OCI-LY7 (cell line): ENCODE data around the gene NPC2. TPM values are rescaled to one million over a fixed set of nuclear protein-coding genes. Genes with fewer than 3 reads are reported as not detected.
A peak's percentile ranks its signal among the peaks of the same experiment; 100 is the strongest.

Experiments
- BruUV-seq: library from RNA; stranded (reverse); fragments of 400-500 nt; replicated peaks from 2 replicates; lab custom pipeline; 2021; lab: Mats Ljungman, UMichigan
- CTCF ChIA-PET: fragments of 300-600 bp; sonication (Branson Sonifier 250); formaldehyde crosslinking; loops from one replicate; lab custom pipeline; 2022; ENCODE audit warnings: antibody characterized with exemption; ENCODE audit not compliant: unreplicated experiment; lab: Charles Lee
- POLR2A ChIA-PET: fragments of 300-600 bp; sonication (Branson Sonifier 250); formaldehyde crosslinking; loops from one replicate; lab custom pipeline; 2022; ENCODE audit warnings: antibody characterized with exemption; lab: Charles Lee
- DNase-seq: peaks from one replicate; pipeline ENCODE4 v3.0.0-alpha.2; 2015; ENCODE audit warnings: low spot score
- H2AFZ ChIP-seq: fragments of 200-600 bp; sonication (generic), shearing (Covaris generic); 2 replicates; pipeline ENCODE4 v1.6.1; 2014; ENCODE audit warnings: mild to moderate bottlenecking, antibody characterized with exemption, low read length, moderate library complexity
- H3K27ac ChIP-seq: fragments of 200-600 bp; sonication (generic); 2 replicates; pipeline ENCODE4 v1.5.1; 2014; ENCODE audit warnings: mixed run types, low read depth, mild to moderate bottlenecking, moderate library complexity, low read length, inconsistent platforms; ENCODE audit not compliant: poor library complexity, severe bottlenecking
- H3K36me3 ChIP-seq: fragments of 200-600 bp; sonication (generic); 2 replicates; pipeline ENCODE4 v1.6.1; 2014; ENCODE audit warnings: mild to moderate bottlenecking, antibody characterized with exemption, low read length, moderate library complexity, mixed read lengths; ENCODE audit not compliant: insufficient read depth
- H3K4me1 ChIP-seq: fragments of 200-600 bp; sonication (generic); 2 replicates; pipeline ENCODE4 v1.5.1; 2014; ENCODE audit warnings: mild to moderate bottlenecking, low read length; ENCODE audit not compliant: insufficient read depth, poor library complexity, severe bottlenecking
- H3K4me2 ChIP-seq: fragments of 200-600 bp; sonication (generic); 2 replicates; pipeline ENCODE4 v1.6.1; 2014; ENCODE audit warnings: mild to moderate bottlenecking, low read length
- H3K4me3 ChIP-seq: fragments of 200-600 bp; sonication (generic); 2 replicates; pipeline ENCODE4 v1.5.1; 2014; ENCODE audit warnings: mild to moderate bottlenecking, low read depth, low read length; ENCODE audit not compliant: poor library complexity, severe bottlenecking
- H3K79me2 ChIP-seq: fragments of 200-600 bp; sonication (generic); 2 replicates; pipeline ENCODE4 v1.6.1; 2016; ENCODE audit warnings: low read depth, mild to moderate bottlenecking, low read length, moderate library complexity, mixed read lengths; ENCODE audit not compliant: insufficient read depth
- H3K9me2 ChIP-seq: fragments of 200-600 bp; sonication (generic); 2 replicates; pipeline ENCODE4 v1.6.1; 2016; ENCODE audit warnings: mild to moderate bottlenecking, low read length, mixed read lengths; ENCODE audit not compliant: insufficient read depth
- H3K9me3 ChIP-seq: fragments of 200-600 bp; sonication (generic); 2 replicates; pipeline ENCODE4 v1.6.1; 2014; ENCODE audit warnings: mild to moderate bottlenecking, mixed run types, low read length, mixed read lengths
- H4K20me1 ChIP-seq: fragments of 200-600 bp; sonication (generic); 2 replicates; pipeline ENCODE4 v1.6.1; 2014; ENCODE audit warnings: mild to moderate bottlenecking, antibody characterized with exemption, low read length, moderate library complexity, mixed read lengths; ENCODE audit not compliant: insufficient read depth
- EZH2phosphoT487 ChIP-seq: fragments of 200-600 bp; sonication (generic); IDR thresholded peaks from 2 replicates; pipeline ENCODE4 v1.6.1; 2018; ENCODE audit warnings: low read depth, borderline replicate concordance, mild to moderate bottlenecking, mixed run types, antibody characterized with exemption, low read length, moderate library complexity, mixed read lengths
- intact Hi-C: fragments of 100-400 bp; cut with micrococcal nuclease; formaldehyde crosslinking; loops from one replicate; pipeline ENCODE4 v1.10.0; 2022; ENCODE audit not compliant: unreplicated experiment
- total RNA-seq, 2 experiments: library from RNA; depleted of rRNA in 1 of 2; stranded (reverse); fragments of >200 nt in 1 of 2; shearing (Covaris generic) in 1 of 2; gene quantifications; 2 replicates each; pipeline ENCODE4 v1.2.3, GENCODE V29; 2014 to 2022
- TF ChIP-seq, protein P1 (sequence below): fragments of 200-600 bp; sonication (generic); conservative IDR thresholded peaks from 2 replicates; pipeline ENCODE4 v1.5.1; 2014; ENCODE audit warnings: mild to moderate bottlenecking, antibody characterized with exemption, low read length, moderate library complexity, mixed read lengths

Gene NPC2
- total RNA-seq, 2 experiments from 2014 or later, result 37.8 to 80.8 TPM

DNA sequence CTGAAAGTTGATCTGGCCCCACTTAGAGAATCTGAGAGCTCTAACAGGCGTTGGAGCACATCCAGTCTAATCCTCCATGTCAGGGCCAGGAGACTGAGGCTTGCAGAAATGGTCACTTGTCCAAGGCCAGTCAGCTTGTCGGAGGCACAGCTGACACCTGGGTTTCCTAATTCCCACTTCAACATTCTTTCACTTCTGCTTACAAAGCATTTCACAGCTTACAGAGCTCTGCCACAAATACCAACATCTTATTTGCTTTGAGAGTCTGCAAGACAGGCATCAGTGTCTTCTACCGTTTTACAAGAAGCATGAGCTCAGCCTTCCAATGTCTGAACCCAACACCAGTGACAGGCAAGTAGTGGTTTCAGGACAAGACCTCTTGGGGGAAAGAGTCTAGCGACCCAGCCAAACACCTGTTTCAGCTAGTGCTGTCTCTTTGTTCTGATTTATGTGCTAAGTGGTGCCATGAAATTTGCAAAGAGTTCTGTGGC is 32.3 kb upstream of the NPC2 start:
- Histone ChIP-seq H3K4me2 (peak overlapping the region; percentile 40), H3K9me2 (no peaks in the 10 kb centered on the region), H4K20me1 (no peaks in the 10 kb centered on the region), H3K4me1 (peaks cover 21% of the 10 kb centered on the region), H3K27ac (peak overlapping the region; percentile 49), H3K4me3 (no peak overlapping the region), H3K79me2 (no peaks in the 10 kb centered on the region), H3K36me3 (no peaks in the 10 kb centered on the region), H2AFZ (no peak overlapping the region), H3K9me3 (no peaks in the 10 kb centered on the region)
- peak; percentile 65 for DNase-seq
- intact Hi-C loops, result no loop called here
- POLR2A ChIA-PET, result interaction anchor here (0.5 to 1.5 kb wide), 7 partner anchors 9 to 200 kb away, joined by 3 to 6 read pairs (median 3); no protein-coding TSS in a partner anchor
- no TSS peak for BruUV-seq
- CTCF ChIA-PET, result interaction anchor here (0.9 to 1.4 kb wide), 2 partner anchors 25 to 59 kb away, joined by 3 to 4 read pairs; no protein-coding TSS in a partner anchor
- no peak for TF ChIP-seq EZH2phosphoT487
- TF ChIP-seq, protein P1, sequence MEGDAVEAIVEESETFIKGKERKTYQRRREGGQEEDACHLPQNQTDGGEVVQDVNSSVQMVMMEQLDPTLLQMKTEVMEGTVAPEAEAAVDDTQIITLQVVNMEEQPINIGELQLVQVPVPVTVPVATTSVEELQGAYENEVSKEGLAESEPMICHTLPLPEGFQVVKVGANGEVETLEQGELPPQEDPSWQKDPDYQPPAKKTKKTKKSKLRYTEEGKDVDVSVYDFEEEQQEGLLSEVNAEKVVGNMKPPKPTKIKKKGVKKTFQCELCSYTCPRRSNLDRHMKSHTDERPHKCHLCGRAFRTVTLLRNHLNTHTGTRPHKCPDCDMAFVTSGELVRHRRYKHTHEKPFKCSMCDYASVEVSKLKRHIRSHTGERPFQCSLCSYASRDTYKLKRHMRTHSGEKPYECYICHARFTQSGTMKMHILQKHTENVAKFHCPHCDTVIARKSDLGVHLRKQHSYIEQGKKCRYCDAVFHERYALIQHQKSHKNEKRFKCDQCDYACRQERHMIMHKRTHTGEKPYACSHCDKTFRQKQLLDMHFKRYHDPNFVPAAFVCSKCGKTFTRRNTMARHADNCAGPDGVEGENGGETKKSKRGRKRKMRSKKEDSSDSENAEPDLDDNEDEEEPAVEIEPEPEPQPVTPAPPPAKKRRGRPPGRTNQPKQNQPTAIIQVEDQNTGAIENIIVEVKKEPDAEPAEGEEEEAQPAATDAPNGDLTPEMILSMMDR, result no peak

DNA sequence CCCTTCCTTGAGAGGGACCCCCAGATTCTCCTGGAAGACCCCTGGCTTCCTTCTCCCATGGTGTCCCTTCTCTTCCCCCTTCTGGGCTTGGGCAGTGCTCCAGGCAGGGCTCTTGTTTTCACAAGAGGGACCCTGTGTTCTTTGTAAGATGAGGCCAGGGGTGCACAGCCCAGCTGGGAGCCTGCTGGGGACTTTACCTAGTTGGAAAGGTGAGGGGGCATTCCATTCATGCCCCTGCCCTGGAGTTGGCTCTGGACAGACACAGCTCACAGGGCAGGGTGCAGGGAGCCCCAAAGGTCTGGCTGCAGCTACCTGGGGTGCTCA is 31.7 kb upstream of the NPC2 start:
- no peaks in the 10 kb centered on the region for H3K9me3 ChIP-seq
- H3K36me3 ChIP-seq, result no peaks in the 10 kb centered on the region
- peaks cover 21% of the 10 kb centered on the region for H3K4me1 ChIP-seq
- CTCF ChIA-PET, result interaction anchor here (0.6 to 0.9 kb wide), 4 partner anchors 27 to 189 kb away, joined by 3 to 11 read pairs (median 9); no protein-coding TSS in a partner anchor
- H2AFZ ChIP-seq, result no peak overlapping the region
- H4K20me1 ChIP-seq, result no peaks in the 10 kb centered on the region
- no peaks in the 10 kb centered on the region for H3K9me2 ChIP-seq
- TF ChIP-seq, protein P1, result no peak
- TF ChIP-seq EZH2phosphoT487, result no peak
- intact Hi-C loops, result no loop called here
- POLR2A ChIA-PET, result interaction anchor here (0.5 kb wide), 1 partner anchor 201 kb away, joined by 4 read pairs; no protein-coding TSS in a partner anchor
- H3K4me3 ChIP-seq, result no peak overlapping the region
- DNase-seq, result no peak
- no TSS peak for BruUV-seq
- H3K4me2 ChIP-seq, result 0 out of 2 replicates have a peak overlapping the region, but pooled peaks have one; percentile 40
- H3K27ac ChIP-seq, result peak overlapping the region; percentile 49
- no peaks in the 10 kb centered on the region for H3K79me2 ChIP-seq
